NCI-H187 (cell line): Measurements from ENCODE around the gene HPS4.
"Not testable (repeated sequence)": the region's sequence is repeated elsewhere in the genome, so short reads cannot be mapped to it uniquely, and the experiment has no call there.

Source experiments
- DNase-seq, 2 experiments: peaks; one replicate each; lab custom pipeline; 2025; lab: John Stamatoyannopoulos, UW

HPS4 gene

DNA sequence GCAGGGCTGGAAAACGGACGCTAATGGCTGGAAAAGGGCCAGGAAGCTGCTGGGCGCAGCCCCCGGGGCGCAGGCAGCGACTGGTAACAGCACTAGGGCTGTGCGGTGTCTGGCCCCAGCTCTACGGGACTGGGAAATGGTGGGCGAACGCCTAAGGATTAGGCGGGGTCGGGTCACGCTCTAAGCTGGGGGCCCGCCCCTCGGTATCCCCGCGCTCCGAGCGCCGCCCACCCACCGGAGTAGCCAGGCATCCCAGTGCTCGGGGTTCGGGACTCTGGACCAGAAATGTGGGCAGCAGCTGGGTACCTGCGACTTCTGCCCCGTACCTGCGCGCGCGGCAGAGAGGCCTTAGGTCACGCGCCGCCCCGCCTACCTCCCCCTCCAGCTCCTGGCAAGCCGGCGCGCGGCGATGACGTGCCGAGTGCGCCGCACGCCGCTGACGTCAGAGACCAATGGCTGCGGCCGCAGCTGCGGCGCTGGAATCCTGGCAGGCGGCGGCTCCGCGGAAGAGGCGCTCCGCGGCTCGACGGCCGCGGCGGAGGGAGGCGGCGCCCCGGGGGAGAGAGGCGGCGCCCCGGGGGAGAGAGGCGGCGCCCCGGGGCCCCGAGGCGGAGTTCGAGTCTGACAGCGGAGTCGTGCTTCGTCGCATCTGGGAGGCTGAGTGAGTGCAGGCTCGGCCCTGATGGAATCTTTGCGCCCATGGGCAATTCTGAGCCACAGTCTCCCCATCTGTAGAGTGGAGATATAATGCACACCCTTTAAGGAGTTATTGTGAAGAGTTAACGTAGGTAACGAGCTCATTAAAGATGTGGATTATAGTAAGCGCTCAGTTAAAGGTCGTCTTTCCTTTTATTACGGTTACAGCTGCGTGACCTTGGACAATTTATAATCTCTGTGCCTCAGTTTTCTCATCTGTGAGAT, at the start of gene HPS4, which contains the start of gene SRRD:
TSS of gene HPS4 (minus strand) at position 345 of the 921 bp plus-strand sequence. CDS start 2,021 bp downstream, outside the sequence.
TSS of gene SRRD (plus strand) at position 439 of the 921 bp plus-strand sequence. CDS start at position 453, 14 bp downstream.
- peak; percentile 67 to 72 for DNase-seq

- DNase-seq = no peak
Observed at GRCh38 chr22:26529345-26529744, 45.8 kb upstream of the HPS4 start.

DNA sequence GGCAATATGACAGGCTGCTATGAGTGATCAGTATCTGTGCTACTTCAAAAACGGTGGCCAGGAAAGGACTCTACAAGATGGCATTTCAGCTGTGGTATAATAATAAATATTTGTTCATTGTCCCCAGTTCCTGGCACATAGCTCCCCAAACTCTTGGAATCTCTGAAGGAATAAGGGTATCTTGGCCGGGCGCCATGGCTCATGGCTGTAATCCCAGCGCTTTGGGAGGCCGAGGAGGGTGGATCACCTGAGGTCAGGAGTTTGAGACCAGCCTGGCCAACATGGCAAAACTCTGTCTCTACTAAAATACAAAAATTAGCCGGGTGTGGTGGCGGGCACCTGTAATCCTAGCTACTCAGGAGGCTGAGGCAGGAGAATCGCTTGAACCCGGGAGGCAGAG, 44.9 kb upstream of the HPS4 start:
- DNase-seq = not testable (repeated sequence)

DNA sequence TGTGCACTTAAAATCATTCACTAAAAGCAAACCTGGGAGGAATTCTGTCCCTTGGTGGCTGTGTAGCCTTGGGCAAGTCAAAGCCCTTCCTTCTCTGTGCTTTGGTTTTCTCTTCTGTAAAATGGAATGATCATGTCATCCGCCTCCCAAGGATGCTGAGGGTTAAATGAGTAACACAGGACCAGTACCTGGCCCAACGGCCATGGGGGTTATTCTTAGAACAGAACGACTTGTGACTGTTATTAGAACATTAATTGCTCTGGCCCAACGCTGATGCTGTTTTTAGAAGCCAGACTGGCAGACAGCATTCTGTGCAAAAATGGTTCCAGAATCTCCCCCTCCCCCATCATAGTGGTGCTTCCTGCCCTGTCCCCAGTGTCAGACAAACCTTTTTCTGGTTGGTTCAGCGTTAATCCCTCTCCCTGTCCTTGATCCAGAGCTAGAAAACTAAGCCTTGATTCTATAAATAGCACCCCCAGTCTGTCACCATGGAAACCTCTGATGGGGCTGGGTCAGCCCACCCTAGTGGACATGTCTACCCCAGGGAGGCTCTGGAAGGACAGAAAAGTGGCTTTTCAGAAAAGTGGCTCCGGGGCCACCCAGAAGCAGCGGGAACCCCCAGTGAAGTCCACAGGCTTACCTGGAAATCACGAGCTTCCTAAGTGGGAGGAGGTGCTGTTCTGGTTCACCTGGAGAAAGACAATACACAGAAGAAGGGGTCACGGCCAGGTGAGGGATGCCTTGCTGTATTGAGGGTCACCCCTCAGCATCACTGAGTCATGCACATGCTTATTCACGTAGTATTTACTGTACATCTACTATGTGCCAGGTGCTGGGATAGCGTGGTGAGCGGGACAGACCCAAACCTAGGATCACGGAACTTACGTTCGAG, 44.2 kb upstream of the HPS4 start:
- DNase-seq = no peak

GRCh38 chr22:26527167-26527566, 43.6 kb upstream of the HPS4 start:
- DNase-seq = no peak

- no peak for DNase-seq
Observed at GRCh38 chr22:26525946-26526564, 42.5 kb upstream of the HPS4 start.

DNA sequence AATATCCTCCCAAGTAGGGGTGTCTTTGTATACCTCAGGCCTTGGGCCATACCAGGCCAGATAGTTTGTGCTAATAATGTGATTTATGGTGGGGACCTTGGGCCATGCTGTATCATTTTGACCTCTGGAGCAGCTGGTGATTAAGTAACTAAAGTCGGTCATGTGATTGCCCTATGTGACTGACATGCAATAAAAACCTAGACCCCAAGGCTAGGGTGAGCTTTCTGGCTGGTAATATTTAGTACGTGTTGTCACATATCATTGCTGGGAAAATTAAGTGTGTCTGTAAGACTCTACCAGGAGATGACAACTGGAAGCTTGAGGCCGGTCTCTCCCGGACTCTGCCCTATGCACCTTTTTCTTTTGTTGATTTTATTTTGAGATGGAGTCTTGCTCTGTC, 41.3 kb upstream of the HPS4 start:
- no peak for DNase-seq

GRCh38 chr22:26522592-26522991, 39.0 kb upstream of the HPS4 start:
- no peak for DNase-seq

DNA sequence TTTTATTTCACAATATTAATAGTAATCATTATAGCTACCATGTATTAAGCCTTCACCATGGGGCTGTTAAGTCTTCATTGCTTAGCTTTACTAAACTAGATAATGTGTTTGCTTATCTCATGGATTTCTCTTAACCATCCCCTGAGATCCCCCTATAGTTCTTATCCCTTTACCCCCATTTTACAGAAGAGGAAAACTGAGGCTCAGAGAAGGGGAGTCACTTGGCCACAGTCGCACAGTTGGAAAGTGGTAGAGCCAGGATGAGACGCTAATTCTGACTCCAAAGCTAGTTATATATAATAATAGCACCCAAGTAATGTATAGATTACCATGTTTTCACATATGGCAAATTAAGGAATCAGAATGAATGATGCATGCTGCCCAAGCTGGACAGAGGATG, 38.4 kb upstream of the HPS4 start:
- DNase-seq = no peak

- DNase-seq = no peak
Observed at GRCh38 chr22:26517429-26517828, 33.8 kb upstream of the HPS4 start.

GRCh38 chr22:26516503-26516902, 32.9 kb upstream of the HPS4 start:
- no peak for DNase-seq

DNA sequence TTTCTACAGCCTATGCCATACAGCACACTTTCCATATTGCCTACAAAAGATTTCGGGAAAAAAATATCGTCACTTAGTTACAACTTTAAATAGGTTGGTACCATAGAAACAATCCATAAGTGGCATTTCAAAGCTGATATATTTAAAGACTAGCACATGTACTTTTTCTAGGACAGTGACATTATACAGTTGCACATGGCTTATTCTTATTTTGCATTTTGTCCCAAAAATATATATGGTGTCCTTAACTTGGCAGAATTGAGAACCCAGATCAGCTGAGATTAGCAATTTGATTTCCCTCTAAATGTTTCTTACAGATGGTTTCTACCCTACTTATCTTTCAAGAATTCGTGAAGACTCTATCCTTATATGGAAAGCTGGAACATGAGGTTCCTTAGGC, 32.3 kb upstream of the HPS4 start:
- no peak for DNase-seq

DNA sequence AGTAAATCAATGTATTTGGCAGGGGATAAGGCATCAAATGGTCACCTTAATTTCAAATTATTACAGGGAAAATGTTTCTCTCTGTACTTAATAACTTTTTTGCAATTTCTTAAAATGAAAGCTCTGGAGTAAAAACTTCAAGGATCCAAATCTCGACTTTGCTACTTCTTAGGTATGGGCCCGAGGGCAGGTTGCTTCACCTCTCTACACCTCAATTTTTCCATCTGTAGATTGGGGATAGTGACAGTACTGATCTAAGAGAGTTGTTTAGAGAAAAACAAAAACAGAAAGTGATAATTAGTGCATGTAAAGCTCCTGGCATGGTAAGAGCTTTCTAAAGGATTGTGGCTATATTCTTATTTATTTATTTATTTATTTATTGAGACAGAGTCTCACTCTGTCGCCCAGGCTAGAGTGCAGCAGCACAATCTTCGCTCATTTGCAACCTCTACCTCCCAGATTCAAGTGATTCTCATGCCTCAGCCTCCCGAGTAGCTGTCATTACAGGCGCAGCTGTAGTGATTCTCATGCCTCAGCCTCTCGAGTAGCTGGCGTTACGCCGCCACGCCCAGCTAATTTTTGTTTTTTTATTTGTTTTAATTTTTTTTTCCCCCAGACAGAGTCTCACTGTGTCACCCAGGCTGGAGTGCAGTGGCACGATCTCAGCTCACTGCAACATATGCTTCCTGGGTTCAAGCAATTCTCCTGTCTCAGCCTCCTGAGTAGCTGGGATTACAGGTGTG, 31.0 kb upstream of the HPS4 start:
- DNase-seq = no peak

- DNase-seq = no peak
Observed at GRCh38 chr22:26513838-26514237, 30.3 kb upstream of the HPS4 start.

GRCh38 chr22:26512149-26512793, 28.7 kb upstream of the HPS4 start, which contains the start of gene TFIP11:
Gene TFIP11, minus strand, starts transcription at chr22:26512473. Its CDS starts 2,201 bp downstream, at chr22:26510272.
- peak; percentile 54 to 60 for DNase-seq

GRCh38 chr22:26508148-26508547, 24.6 kb upstream of the HPS4 start:
- DNase-seq = no peak

DNA sequence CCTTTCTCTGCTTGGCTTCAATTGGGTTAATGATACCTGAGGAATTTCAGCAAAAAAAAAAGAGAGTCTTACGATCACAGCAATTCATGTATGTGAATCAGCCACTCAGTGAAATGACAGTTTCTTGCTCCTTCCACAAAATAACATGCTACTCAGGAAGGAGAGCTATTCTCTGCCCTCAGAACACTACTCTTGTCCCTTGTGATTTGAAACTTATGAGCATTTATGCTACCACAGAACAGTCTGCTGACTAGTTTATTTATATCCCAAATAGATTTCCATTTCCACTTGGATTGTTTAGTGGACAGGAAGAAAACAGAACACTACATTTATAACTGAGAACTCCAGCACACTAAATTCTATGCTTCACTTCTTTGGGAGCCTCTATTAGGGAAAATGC, 20.2 kb upstream of the HPS4 start:
- no peak for DNase-seq

DNA sequence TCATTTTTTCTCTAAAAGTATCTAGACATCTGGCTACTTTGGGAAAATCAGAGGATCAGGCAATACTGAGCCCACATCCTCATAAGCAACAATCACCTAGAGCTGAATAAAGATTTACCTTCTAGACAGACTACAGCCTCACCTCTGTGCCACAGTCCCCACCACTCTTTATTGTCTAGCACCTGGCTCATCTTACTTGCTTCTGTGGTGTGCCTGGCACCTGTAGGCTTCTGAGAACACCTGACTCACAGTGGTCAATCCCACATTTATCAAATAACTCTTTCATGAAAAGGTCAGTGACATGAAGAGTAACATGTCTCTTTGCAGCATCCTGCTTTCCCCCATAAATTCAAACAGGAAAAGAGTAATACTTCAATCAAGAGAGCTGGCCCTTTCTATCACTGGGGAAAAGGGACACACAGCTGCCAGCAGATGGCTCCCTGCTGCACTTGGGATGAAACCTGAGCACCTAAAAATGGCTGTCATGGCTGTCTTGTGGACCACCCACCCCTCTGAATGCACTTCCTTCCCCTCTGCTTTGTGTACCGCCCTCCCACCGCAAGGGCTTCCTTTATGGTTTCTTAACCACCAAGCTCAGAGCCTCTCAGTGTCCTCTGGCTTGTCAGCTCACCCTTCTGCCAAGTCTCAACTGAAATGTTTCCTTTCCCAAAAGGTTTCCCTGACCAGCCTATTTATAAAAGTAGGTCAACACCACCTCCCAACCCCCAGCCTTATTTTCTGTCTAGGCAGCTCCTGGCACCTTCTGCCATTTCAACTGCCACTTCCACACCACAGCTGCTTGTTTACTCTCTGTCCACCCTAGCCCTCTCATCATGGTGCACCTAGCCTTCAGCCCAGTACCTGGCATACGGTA, 19.3 kb upstream of the HPS4 start:
- no peak for DNase-seq

DNA sequence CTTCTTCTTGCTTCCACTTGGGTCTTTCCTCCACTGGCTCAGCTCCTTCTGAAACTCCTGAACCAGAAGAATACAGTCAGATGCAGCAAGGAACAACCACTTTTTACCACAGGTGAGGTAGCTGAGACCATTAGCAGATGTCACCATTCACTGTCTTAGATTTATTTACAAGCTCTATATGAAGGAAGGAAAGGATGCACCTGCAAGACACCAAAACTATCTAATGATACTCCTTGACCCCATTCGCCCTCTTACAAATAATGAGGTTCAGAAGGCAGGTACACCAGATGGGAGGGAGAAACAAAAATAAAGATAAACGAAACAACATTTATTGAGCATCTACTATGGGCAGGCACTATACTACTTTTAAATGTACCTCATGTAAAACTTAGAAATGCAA, 18.4 kb upstream of the HPS4 start:
- no peak for DNase-seq

DNA sequence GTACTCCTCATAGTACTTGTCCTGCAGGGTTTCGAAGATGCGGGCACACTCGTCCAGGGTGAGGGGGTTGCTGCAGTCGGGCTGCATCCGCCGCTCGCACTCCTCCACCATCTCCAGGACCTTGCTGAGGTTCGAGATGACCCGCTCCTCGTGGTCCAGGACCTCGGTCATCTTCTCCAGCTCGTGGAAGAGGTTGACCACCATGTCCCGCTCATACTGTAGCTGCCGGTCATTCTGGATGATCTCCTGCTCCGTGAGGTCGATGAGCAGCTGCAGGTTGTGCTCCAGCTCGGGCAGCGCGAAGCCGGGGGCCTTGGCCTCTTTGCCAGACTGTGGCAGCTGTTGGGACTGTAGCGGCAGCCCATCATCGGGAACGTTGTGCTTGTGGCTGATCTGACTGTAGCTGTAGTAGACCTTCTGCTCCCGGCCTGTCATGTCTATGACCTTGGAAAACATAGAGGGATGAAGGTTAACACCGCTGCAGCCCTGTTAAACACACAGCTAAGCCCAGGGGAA, 15.7 kb upstream of the HPS4 start:
- DNase-seq = no peak
